GM12878 (cell line): ENCODE results near the gene ALS2. TPM values are rescaled to one million over a fixed set of nuclear protein-coding genes. Genes with fewer than 3 reads are reported as not detected.

ENCODE experiments used
- ATF3 ChIP-seq: IDR thresholded peaks from 2 replicates; pipeline ENCODE4 v1.6.1; 2011; ENCODE audit warnings: low read depth, mild to moderate bottlenecking, low read length, moderate library complexity, borderline replicate concordance; ENCODE audit errors: extremely low read depth
- CBX5 ChIP-seq: sonication (generic); IDR thresholded peaks from 2 replicates; pipeline ENCODE4 v1.6.1; 2016; ENCODE audit warnings: low read depth, moderate library complexity, mild to moderate bottlenecking, inconsistent platforms
- CREM ChIP-seq: IDR thresholded peaks from 2 replicates; pipeline ENCODE4 v1.6.1; 2014; ENCODE audit warnings: antibody characterized with exemption, low read depth
- CUX1 ChIP-seq: IDR thresholded peaks from 2 replicates; pipeline ENCODE4 v1.6.1; 2012; ENCODE audit warnings: improper control_type of control experiment, low read depth, low read length; ENCODE audit not compliant: insufficient replicate concordance
- E2F8 ChIP-seq: fragments of 450-650 bp; IDR thresholded peaks from 2 replicates; pipeline ENCODE4 v1.6.1; 2018; ENCODE audit warnings: mild to moderate bottlenecking, low read depth, moderate library complexity; ENCODE audit not compliant: partially characterized antibody
- EP300 ChIP-seq, 2 experiments: fragments of 150-350 bp in 1 of 2; IDR thresholded peaks; 2 replicates each; pipeline ENCODE4 v1.6.1; 2011 to 2012; ENCODE audit warnings: low read depth in 2 of 2, low read length in 2 of 2, borderline replicate concordance in 1 of 2, improper control_type of control experiment in 1 of 2, inconsistent platforms in 1 of 2; ENCODE audit not compliant: control insufficient read depth in 1 of 2
- KLF5 ChIP-seq: fragments of 450-650 bp; IDR thresholded peaks from 2 replicates; pipeline ENCODE4 v1.6.1; 2014; ENCODE audit warnings: mild to moderate bottlenecking; ENCODE audit not compliant: partially characterized antibody
- NR2C2 ChIP-seq: IDR thresholded peaks from 2 replicates; pipeline ENCODE4 v1.6.1; 2011; ENCODE audit warnings: borderline replicate concordance, low read depth; ENCODE audit not compliant: control insufficient read depth, insufficient read length
- PBX3 ChIP-seq: IDR thresholded peaks from 2 replicates; pipeline ENCODE4 v1.6.1; 2011; ENCODE audit warnings: mild to moderate bottlenecking, low read depth, low read length, moderate library complexity; ENCODE audit not compliant: insufficient replicate concordance
- PML ChIP-seq: IDR thresholded peaks from 2 replicates; pipeline ENCODE4 v1.6.1; 2012; ENCODE audit warnings: low read length, inconsistent platforms
- RAD51 ChIP-seq: fragments of 450-650 bp; IDR thresholded peaks from 2 replicates; pipeline ENCODE4 v1.6.1; 2016; ENCODE audit warnings: moderate library complexity, mild to moderate bottlenecking, inconsistent platforms
- ZBTB40 ChIP-seq: fragments of 450-650 bp; IDR thresholded peaks from 2 replicates; pipeline ENCODE4 v1.6.1; 2016; ENCODE audit warnings: mild to moderate bottlenecking, moderate library complexity, borderline replicate concordance
- polyA plus RNA-seq, 11 experiments: library from polyadenylated mRNA; depleted of rRNA in 4 of 11; unstranded in 6 of 11; stranded (reverse) in 5 of 11; fragments of >200 nt; fragmentation: Nextera tagmentation in 4 of 11; fragmentation: Illumina TruSeq in 1 of 11; extraction: Ambion mirVana in 4 of 11; extraction: Trizol in 1 of 11; gene quantifications; 1 replicate in 1 of 11; 2 replicates in 10 of 11; pipeline versions ENCODE4 v1.2.1 to v1.2.3, GENCODE V29; 2011 to 2016; ENCODE audit warnings: inconsistent platforms in 2 of 11, missing spikeins in 2 of 11, low read depth in 1 of 11
- total RNA-seq, 4 experiments: library from RNA; depleted of rRNA in 3 of 4; stranded (reverse); fragments of >200 nt in 3 of 4; fragmentation: Illumina TruSeq in 1 of 4; extraction: Trizol in 1 of 4; gene quantifications; 2 replicates each; pipeline versions ENCODE4 v1.2.1 to v1.2.3, GENCODE V29; 2013 to 2021

The ALS2 gene
- total and polyA plus RNA-seq, 10 of the 15 experiments (the other 5 are each of a cell fraction or from before 2014, with no cell fraction given) = 2.4 to 10.4 (median 7.7) TPM

- TF ChIP-seq PBX3 = peak; percentile 31
- TF ChIP-seq PML = peak; percentile 70; the same call in 1 of the 2 replicates
- peak; percentile 82 for TF ChIP-seq RAD51
- peak; percentile 29 for TF ChIP-seq E2F8
- TF ChIP-seq EP300 (IDR thresholded peaks at IDR 0.05; ENCODE audit: borderline replicate concordance in 1 of 2, control insufficient read depth in 1 of 2, low read depth in 2 of 2, low read length in 2 of 2) = peak in 1 of 2 experiments; percentile 35; a peak in 1 of 4 replicates
- TF ChIP-seq CBX5 = 0 out of 2 replicates have a peak, but pooled peaks have one; percentile 19
- TF ChIP-seq ZBTB40 = peak; percentile 39; the same call in 1 of the 2 replicates
- peak; percentile 97 for TF ChIP-seq CREM
- TF ChIP-seq ATF3 = peak; percentile 64; the same call in 1 of the 2 replicates
- TF ChIP-seq CUX1 = peak; percentile 27
- no peak for TF ChIP-seq NR2C2
- TF ChIP-seq KLF5 = no peak
Observed at GRCh38 chr2:201780674-201781493, at the start of gene ALS2 (continued).
